Thoracic aorta (tissue), 2 donors: ENCODE data around the gene SYNC. TPM values are rescaled to one million over a fixed set of nuclear protein-coding genes. Genes with fewer than 3 reads are reported as not detected.
A peak's percentile ranks its signal among the peaks of the same experiment; 100 is the strongest.

ENCODE experiments used
- ATAC-seq: fragments of 150-250 bp; one replicate; pipeline ENCODE4 v1.8.0; 2017; ENCODE audit warnings: low read depth; ENCODE audit not compliant: insufficient number of reproducible peaks, low FRiP score
- DNase-seq: peaks from one replicate; pipeline ENCODE4 v3.0.0-alpha.2; 2020; ENCODE audit warnings: low spot score
- H3K27ac ChIP-seq, 2 donors: fragments of 200-600 bp; sonication (generic); 1 replicate in 1 of 2; 2 replicates in 1 of 2; pipeline ENCODE4 v1.5.1; 2016; ENCODE audit warnings: mild to moderate bottlenecking in 2 of 2, moderate library complexity in 2 of 2
- H3K27me3 ChIP-seq: fragments of 200-600 bp; sonication (generic); replicated peaks from 2 replicates; pipeline ENCODE4 v1.6.0; 2016; ENCODE audit warnings: mild to moderate bottlenecking; ENCODE audit not compliant: insufficient read depth
- H3K36me3 ChIP-seq: fragments of 200-600 bp; sonication (generic); one replicate; pipeline ENCODE4 v1.5.1; 2016
- H3K4me1 ChIP-seq, 2 donors: fragments of 200-600 bp; sonication (generic); 1 replicate in 1 of 2; 2 replicates in 1 of 2; pipeline versions ENCODE4 v1.5.1 to v1.6.0; 2016; ENCODE audit warnings: low read depth in 2 of 2, mild to moderate bottlenecking in 1 of 2; ENCODE audit not compliant: control insufficient read depth in 1 of 2
- H3K4me3 ChIP-seq: fragments of 200-600 bp; sonication (generic); 2 replicates; pipeline ENCODE4 v1.5.1; 2016; ENCODE audit warnings: mild to moderate bottlenecking
- H3K9me3 ChIP-seq: fragments of 200-600 bp; sonication (generic); 2 replicates; pipeline ENCODE4 v1.5.1; 2016
- total RNA-seq, 2 donors: library from RNA; depleted of rRNA; stranded (reverse); fragments of >200 nt; gene quantifications; one replicate each; pipeline versions ENCODE4 v1.1.0 to v1.2.3, GENCODE V29; 2016
- TF ChIP-seq, protein P1 (sequence below): fragments of 200-600 bp; sonication (generic); IDR thresholded peaks from one replicate; pipeline ENCODE4 v1.5.1; 2019; ENCODE audit warnings: antibody characterized with exemption

The SYNC gene
- total RNA-seq, 2 donors from 2014 or later, result 71.5 to 119 TPM

DNA sequence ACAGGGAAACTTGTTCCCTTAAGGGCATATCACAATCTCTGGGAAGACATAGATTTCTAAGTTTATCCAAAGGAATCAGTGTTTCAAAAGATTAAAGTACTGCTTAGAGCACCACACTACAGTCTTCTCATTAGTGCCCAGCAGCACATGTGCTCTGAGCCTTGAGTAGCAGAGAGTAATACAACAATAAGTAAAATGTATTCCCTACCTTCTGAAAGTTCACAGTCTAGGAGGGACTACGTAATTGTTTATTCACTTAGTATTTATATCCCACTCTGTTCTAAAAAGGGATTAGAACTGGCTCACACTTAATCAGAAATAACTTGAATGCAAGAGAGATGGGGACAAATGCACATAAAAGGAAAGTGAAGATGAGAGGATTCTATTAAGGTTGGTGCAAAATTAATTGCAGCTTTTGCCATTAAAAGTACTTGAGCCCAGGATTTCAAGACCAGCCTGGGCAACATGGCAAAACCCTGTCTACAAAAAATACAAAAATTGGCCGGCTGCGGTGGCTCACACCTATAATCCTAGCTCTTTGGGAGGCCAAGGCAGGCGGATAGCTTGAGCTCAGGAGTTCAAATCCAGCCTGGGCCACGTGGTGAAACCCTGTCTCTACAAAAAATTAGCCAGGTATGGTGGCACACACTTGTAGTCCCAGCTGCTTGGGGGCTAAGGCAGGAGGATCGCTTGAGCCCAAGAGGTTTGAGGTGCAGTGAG, 9.0 kb downstream of the SYNC start:
- no peaks in the 10 kb centered on the region for H3K27me3 ChIP-seq
- H3K4me1 ChIP-seq, result peaks cover 18 to 59% of the 10 kb centered on the region in 2 donors
- peak; percentile 71 for ATAC-seq
- H3K27ac ChIP-seq, result peak overlapping the region; percentile 87 to 93
- H3K36me3 ChIP-seq, result peaks cover 21% of the 10 kb centered on the region
- no peaks in the 10 kb centered on the region for H3K9me3 ChIP-seq
- H3K4me3 ChIP-seq, result peak overlapping the region; percentile 49
- no peak for DNase-seq
- TF ChIP-seq, protein P1, sequence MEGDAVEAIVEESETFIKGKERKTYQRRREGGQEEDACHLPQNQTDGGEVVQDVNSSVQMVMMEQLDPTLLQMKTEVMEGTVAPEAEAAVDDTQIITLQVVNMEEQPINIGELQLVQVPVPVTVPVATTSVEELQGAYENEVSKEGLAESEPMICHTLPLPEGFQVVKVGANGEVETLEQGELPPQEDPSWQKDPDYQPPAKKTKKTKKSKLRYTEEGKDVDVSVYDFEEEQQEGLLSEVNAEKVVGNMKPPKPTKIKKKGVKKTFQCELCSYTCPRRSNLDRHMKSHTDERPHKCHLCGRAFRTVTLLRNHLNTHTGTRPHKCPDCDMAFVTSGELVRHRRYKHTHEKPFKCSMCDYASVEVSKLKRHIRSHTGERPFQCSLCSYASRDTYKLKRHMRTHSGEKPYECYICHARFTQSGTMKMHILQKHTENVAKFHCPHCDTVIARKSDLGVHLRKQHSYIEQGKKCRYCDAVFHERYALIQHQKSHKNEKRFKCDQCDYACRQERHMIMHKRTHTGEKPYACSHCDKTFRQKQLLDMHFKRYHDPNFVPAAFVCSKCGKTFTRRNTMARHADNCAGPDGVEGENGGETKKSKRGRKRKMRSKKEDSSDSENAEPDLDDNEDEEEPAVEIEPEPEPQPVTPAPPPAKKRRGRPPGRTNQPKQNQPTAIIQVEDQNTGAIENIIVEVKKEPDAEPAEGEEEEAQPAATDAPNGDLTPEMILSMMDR, result no peak

DNA sequence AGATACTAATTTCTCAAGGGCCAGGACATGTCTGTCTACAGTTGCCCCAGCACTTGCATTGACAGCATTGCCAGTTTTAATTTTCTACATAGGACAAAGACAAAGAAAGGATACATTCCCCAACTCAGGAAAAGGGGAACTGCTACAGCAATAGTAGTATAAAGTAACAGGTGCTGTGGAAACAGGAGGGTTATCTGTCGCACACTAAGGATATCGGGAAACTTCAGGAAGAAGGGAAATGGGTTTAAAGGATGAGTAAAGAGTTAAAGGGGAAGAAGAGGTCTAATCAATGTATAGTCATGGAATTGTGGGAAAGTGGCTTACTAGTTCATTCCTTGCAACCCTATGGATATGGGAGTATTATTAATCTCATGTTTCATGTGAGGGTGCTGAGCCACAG, 16.2 kb downstream of the SYNC start:
- Histone ChIP-seq H3K4me3 (no peak overlapping the region), H3K27ac (peak overlapping the region; percentile 28 to 33), H3K36me3 (peaks cover 34% of the 10 kb centered on the region), H3K9me3 (no peaks in the 10 kb centered on the region), H3K27me3 (no peaks in the 10 kb centered on the region), H3K4me1 (peaks cover 5 to 53% of the 10 kb centered on the region in 2 donors)
- DNase-seq, result no peak
- TF ChIP-seq, protein P1, result no peak
- ATAC-seq, result no peak

DNA sequence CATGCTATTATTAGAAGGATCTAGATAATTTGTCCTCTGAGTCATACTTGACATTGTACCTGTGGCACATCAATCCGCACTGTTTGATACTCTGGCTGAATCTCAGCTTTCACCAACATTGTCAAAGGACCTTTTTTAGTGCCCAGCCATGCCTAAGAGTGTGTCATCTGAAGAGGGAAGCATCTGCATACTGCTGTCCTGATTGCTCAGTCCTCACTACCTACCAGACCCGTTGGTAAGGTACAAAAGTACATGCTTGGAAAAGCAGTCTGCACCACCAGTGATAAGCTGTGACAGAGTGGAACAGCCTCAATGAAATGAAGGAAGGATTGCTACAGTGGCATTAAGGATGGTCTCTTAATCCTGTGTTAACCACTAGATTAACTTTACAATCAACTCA, 17.1 kb downstream of the SYNC start:
- Histone ChIP-seq H3K4me1 (peaks cover 5 to 54% of the 10 kb centered on the region in 2 donors), H3K27ac (peak overlapping the region in 1 of 2 donors; percentile 28), H3K36me3 (peaks cover 39% of the 10 kb centered on the region), H3K9me3 (no peaks in the 10 kb centered on the region), H3K4me3 (no peak overlapping the region), H3K27me3 (no peaks in the 10 kb centered on the region)
- ATAC-seq (no peak), DNase-seq (no peak)
- TF ChIP-seq, protein P1, result no peak

DNA sequence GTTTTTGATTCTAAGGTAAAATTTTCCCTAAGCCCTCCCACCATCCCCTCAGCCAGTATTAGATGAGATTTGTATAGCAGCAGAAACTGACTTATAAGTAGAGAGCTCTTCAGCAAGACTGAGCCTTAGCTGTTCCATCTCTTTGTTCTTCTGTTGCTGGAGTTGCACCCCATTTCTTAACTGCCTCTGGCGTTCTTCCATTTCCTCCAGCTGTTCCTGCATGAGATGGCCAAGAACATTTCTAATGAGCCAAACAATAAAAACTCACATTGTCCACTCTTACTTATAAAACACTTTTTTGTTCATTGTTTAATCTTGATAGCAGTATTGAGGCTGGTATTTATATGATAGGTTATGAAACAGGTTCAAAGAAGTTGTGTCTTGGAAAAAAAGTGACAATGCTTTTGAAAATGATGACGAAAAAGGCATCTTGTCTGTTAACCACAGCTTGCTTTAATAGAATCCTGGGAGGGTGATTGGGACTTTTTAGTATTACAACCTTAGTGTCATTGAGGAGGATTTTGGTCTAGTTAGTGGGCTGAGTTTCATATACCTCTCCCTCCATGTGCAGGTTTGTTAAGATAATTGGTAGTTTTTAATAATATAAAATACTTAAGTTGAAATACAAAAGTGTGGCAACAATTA, 18.3 kb downstream of the SYNC start:
- H3K9me3 ChIP-seq, result no peaks in the 10 kb centered on the region
- TF ChIP-seq, protein P1, result no peak
- no peak overlapping the region for H3K4me3 ChIP-seq
- no peaks in the 10 kb centered on the region for H3K27me3 ChIP-seq
- H3K4me1 ChIP-seq, result peaks cover 5 to 42% of the 10 kb centered on the region in 2 donors
- DNase-seq (no peak), ATAC-seq (no peak)
- H3K36me3 ChIP-seq, result peaks cover 45% of the 10 kb centered on the region
- peak overlapping the region in 1 of 2 donors; percentile 22 for H3K27ac ChIP-seq

DNA sequence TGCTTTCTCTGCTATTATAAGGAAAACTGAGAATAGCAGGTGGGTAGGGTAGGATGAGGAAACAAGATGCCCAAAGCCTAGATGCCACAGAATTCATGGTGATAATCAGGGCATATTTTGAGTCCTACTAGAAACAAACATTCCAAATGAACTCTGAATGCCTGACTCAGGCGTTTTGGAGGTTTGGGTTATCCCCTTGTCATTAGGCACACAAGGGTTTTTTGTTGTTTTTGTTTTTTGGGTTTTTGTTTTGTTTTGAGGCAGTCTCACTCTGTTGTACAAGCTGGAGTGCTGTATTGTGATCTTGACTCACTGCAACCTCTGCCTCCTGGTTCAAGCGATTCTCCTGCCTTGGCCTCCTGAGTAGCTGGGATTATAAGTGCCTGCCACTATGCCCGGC, 19.2 kb downstream of the SYNC start:
- DNase-seq (no peak), ATAC-seq (no peak)
- TF ChIP-seq, protein P1, result no peak
- peak overlapping the region in 1 of 2 donors; percentile 22 for H3K27ac ChIP-seq
- no peak overlapping the region for H3K4me3 ChIP-seq
- no peaks in the 10 kb centered on the region for H3K9me3 ChIP-seq
- peaks cover 45% of the 10 kb centered on the region for H3K36me3 ChIP-seq
- no peaks in the 10 kb centered on the region for H3K27me3 ChIP-seq
- H3K4me1 ChIP-seq, result peaks cover 5 to 45% of the 10 kb centered on the region in 2 donors
